Activated T-helper 17 cell treated with anti-CD3 and anti-CD28 coated beads, Interleukin-2, amount 50 U/mL, for 72 hours (primary cell): Measurements from ENCODE around the gene PPP6R2. TPM values are rescaled to one million over a fixed set of nuclear protein-coding genes. Genes with fewer than 3 reads are reported as not detected.

Experiments
- total RNA-seq, 2 donors: library from RNA; stranded (reverse); gene quantifications; one replicate each; pipeline ENCODE4 v1.2.3, GENCODE V29; 2022

PPP6R2 gene
- total RNA-seq, 2 donors from 2014 or later: 45.6 to 46.6 TPM

Other genes starting within 250 kb of the PPP6R2 start
- 10 to 100 TPM in 1 of 2 donors, 1 to 10 TPM in 1; 2.5 to 16.6 TPM for gene PANX2, start 172.6 kb upstream of the PPP6R2 start, total RNA-seq
- gene TRABD, start 157.4 kb upstream of the PPP6R2 start, total RNA-seq: 100 to 1,000 TPM in 1 of 2 donors, 10 to 100 TPM in 1; 70.1 to 116 TPM
- gene SELENOO, start 142.3 kb upstream of the PPP6R2 start, total RNA-seq: 10 to 100 TPM; 16.5 to 26.7 TPM
- 10 to 100 TPM; 44.5 to 51.1 TPM for gene TUBGCP6, start 98.3 kb upstream of the PPP6R2 start, total RNA-seq
- 10 to 100 TPM; 66.4 to 67.5 TPM for gene HDAC10, start 92.1 kb upstream of the PPP6R2 start, total RNA-seq
- 10 to 100 TPM in 1 of 2 donors, 1 to 10 TPM in 1; 5.0 to 14.8 TPM for gene MAPK12, start 81.6 kb upstream of the PPP6R2 start, total RNA-seq
- gene MAPK11, start 72.9 kb upstream of the PPP6R2 start, total RNA-seq: 10 to 100 TPM; 20.9 to 21.7 TPM
- gene PLXNB2, start 35.7 kb upstream of the PPP6R2 start, total RNA-seq: 10 to 100 TPM; 29.1 to 30.4 TPM
- 1 to 10 TPM; 3.2 to 6.5 TPM for gene DENND6B, start 16.3 kb upstream of the PPP6R2 start, total RNA-seq
- 100 to 1,000 TPM in 1 of 2 donors, 10 to 100 TPM in 1; 84.2 to 126 TPM for gene SBF1, start 131.7 kb downstream of the PPP6R2 start, total RNA-seq
- gene ADM2, start 138.2 kb downstream of the PPP6R2 start, total RNA-seq: 1 to 10 TPM; 1.3 to 3.7 TPM
- under 1 TPM; 0.24 to 0.53 TPM for gene MIOX, start 143.5 kb downstream of the PPP6R2 start, total RNA-seq
- 10 to 100 TPM; 61.3 to 89.0 TPM for gene LMF2, start 164.4 kb downstream of the PPP6R2 start, total RNA-seq
- 100 to 1,000 TPM; 112 to 138 TPM for gene NCAPH2, start 164.9 kb downstream of the PPP6R2 start, total RNA-seq
- gene SCO2, start 182.3 kb downstream of the PPP6R2 start, total RNA-seq: 1 to 10 TPM; 2.8 to 9.9 TPM
- gene TYMP, start 186.7 kb downstream of the PPP6R2 start, total RNA-seq: 10 to 100 TPM; 73.0 to 74.0 TPM
- 1 to 10 TPM; 4.2 to 4.4 TPM for gene KLHDC7B, start 202.6 kb downstream of the PPP6R2 start, total RNA-seq
- 1 to 10 TPM in 1 of 2 donors, under 1 TPM in 1; 0.65 to 2.3 TPM for gene SYCE3, start 219.6 kb downstream of the PPP6R2 start, total RNA-seq
- 10 to 100 TPM; 57.3 to 62.8 TPM for gene CPT1B, start 235.1 kb downstream of the PPP6R2 start, total RNA-seq
- gene CHKB, start 239.5 kb downstream of the PPP6R2 start, total RNA-seq: 10 to 100 TPM; 72.3 to 86.2 TPM